HG03045 (cell line): ENCODE data around the gene GDF3.
"Not testable (repeated sequence)": the region's sequence is repeated elsewhere in the genome, so short reads cannot be mapped to it uniquely, and the experiment has no call there.

Experiments
- ATAC-seq: cut with Tn5 transposase; IDR thresholded peaks from one replicate; pipeline ENCODE4 v1.9.1; 2021; ENCODE audit warnings: mild to moderate bottlenecking, moderate library complexity; ENCODE audit not compliant: unreplicated experiment

The GDF3 gene

DNA sequence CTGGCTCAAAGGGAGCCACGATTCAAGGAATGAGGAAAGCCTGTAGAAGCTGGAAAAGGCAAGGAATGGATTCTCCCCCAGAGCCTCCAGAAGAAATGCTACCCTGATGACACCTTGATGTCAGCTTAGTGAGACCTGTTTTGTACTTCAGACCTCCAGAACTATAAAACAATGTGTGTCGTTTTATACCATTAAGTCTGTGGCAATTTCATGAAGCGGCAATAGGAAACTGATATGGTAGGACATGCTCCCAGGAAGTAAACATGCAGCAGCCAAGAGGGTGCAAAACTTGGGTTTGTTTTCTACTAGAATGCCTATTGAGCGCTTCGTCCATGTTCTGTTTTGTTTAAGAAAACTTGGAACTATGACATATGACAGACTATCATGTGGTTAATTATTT lies 27.4 kb downstream of the GDF3 start:
- no peak for ATAC-seq

DNA sequence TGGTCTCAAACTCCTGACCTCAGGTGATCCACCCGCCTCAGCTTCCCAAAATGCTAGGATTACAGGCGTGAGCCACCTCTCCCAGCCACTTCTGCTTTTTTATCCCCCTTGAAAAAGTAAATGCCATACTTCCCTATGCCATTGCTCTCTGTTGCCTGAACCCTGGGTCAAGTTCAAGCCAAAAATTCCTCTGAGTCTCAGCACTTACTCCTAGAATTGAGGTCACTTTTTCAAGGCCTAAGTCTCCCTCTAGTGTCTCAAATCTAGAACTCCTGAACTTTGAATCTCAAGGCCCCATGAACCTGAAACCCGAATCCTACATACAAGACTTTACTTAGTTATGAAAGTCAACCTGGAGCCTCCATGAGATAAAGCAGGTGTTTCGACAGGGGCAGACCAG lies 28.4 kb downstream of the GDF3 start:
- ATAC-seq, result no peak

DNA sequence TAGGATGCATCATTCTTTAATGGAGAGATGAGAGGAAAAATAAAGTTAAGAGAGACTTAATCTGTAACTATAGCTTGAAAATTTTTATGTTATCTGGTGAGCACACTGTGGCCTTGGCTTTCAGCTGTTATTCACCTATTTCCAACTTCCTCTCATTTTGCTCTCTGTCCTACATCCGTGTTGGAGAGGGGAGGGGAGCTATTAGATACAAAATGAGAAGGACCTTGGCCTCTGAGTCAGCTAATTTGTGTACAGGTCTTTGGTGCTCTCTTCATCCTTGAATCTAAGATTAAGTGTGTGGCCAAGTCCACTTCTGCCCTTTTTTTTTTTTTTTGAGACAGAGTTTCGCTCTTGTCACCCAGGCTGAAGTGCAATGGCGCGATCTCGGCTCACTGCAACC lies 29.0 kb downstream of the GDF3 start:
- no peak for ATAC-seq

DNA sequence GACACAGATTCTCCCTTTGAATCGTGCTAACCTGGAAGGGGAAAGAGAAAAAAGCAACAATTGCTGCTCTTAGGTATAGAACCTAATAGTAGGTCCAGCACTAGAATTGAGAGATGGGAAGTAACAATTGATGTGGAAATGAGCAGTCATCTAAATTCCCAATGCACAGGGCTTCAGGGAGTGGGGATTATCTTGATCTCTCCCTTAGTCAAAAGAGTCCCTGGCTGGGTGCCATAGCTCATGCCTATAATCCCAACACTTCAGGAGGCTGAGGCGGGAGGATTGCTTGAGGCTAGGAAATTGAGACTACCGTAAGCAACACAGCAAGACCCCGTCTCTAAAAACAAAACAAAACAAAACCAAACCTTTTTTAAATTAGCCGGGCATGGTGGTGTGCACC lies 33.8 kb downstream of the GDF3 start:
- no peak for ATAC-seq

DNA sequence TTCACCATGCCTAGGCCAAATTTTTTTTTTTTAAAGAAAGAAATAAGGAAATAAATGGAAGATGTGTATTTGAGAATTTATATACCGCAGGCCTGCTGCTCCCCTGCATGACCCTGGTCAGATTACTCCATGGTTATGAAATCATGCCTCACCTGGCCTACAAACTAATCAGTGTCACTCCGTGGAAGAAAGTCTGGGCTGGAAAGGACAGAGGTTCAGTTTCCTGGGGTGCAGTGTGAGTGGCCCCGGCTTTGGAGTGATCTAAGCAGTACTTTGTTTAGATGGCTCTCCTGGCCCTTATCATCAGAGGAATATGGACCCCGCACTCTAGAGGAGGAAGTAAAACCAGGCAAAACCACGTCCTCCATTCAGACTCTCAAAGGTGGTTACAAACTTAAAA lies 39.5 kb downstream of the GDF3 start:
- no peak for ATAC-seq

DNA sequence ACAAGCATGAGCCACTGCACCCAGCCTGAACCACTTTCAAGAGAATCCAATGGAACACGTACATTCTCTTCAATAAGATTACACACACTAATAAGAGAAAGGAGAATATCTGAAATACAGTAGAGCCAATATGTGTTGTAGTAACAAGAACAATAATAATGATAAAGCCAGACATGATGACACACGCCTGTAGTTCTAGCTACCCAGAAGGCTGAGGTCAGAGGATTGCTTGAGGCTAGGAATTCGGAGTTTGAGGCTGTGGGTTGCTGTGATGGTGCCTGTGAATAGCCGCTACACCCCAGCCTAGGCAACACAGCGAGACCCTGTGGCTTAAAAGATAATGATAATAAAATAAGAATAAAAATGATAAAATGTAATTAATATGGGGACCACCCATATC lies 45.5 kb downstream of the GDF3 start:
- ATAC-seq, result no peak

DNA sequence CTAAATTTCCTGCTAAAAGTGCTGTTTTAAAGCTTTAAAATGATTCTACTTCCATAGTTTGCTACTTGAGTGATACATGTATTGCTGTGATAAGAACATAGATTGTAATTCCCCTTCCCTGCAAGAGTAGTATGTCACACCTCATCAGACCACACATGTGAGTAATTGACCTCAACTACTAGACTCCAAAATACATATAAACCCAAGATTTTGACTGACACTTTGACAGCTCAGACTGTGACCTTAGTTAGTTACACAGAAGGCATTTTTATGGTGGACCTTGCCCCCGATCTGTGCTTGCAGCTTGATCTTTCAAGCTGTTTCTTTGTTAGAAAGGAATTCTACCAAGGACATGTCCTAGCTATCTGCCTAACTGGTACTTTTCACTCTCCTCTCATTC lies 48.5 kb downstream of the GDF3 start:
- no peak for ATAC-seq

DNA sequence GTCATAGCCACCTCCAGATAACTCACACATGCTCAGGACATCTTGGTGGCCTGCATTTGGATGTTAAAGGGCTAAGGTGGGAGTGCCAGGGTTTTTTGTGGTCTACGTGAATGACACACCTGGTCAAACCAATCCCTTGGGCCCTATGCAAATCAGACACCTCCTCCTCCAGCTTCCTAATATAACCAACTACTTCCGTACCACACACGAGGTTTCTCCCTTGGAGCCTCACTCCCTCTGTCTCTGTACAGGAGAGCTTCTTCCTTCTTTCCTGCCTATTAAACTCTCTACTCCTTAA lies 49.4 kb downstream of the GDF3 start:
- no peak for ATAC-seq

DNA sequence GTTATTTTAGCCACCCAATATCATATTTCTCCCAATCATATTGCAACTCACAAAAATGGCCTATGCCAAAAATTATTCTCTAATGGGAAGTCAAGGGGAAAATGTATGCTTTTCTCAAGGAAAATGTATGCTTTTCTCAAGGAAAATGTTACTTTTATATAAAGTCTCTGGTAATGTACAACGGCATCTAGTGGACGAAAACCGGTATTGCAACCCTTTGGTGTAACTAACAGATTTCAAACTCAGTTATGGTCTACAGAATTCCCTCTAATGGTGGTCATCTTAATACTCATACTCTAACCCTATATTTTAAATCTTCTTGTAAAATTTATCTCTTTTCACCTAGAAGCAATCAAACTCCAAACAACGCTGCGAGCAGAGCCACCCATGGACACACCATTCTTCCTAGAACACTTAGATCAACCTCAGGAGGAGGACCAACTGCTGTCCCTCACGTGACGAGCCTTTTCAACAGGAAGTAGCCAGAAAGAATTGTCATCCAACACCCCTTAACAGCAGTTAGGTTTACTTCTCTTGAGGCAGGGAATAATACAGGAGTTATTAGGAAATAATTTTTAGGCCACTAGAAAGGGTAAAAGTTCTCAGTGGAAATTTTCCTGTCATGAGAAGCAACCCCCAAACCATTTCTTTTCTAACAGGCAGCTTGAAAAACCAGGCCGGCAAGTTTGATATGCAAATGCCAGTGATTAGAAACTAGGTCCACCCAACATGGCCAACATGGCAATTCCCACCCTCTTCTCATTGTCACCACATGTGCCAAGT lies 50.0 kb downstream of the GDF3 start:
- no peak for ATAC-seq

DNA sequence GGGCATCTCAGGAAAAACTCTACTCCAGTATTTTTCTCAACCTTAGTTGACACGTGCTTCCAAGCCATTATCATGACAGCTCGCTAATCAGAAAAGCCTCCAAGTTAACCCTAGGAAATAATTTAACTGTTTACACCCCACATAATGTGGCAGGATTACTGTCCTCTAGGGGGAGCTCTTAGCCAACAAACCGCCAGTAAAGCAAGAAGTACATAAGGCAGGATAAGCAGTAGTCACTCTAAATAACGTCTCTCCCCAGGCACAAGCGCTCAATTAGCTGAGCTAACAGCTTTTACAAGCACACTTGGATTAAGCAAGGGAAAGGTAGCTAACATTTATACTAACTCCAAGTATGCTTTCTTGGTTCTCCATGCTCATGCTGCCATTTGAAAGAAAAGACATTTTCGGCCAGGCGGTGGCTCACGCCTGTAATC lies 52.7 kb downstream of the GDF3 start:
- ATAC-seq, result no peak

DNA sequence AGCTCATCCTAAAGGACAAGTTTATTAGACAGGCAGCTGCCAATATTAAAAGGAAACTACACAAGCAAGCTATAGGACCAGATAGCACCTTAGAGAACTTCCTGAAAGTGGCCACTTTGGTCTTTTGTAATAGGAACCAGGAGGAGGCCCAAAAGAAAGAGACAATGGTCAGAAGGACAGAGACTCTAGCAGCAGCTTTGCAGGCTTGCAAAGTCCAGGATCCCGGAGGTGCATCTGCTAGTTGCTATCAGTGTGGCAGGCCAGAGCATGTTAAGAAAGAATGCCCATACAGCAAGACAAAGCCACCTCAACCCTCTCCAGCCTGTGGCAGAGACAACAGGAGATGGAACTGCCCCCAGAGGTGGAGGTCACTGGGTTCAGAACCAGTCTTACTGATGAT lies 53.3 kb downstream of the GDF3 start:
- ATAC-seq, result no peak

DNA sequence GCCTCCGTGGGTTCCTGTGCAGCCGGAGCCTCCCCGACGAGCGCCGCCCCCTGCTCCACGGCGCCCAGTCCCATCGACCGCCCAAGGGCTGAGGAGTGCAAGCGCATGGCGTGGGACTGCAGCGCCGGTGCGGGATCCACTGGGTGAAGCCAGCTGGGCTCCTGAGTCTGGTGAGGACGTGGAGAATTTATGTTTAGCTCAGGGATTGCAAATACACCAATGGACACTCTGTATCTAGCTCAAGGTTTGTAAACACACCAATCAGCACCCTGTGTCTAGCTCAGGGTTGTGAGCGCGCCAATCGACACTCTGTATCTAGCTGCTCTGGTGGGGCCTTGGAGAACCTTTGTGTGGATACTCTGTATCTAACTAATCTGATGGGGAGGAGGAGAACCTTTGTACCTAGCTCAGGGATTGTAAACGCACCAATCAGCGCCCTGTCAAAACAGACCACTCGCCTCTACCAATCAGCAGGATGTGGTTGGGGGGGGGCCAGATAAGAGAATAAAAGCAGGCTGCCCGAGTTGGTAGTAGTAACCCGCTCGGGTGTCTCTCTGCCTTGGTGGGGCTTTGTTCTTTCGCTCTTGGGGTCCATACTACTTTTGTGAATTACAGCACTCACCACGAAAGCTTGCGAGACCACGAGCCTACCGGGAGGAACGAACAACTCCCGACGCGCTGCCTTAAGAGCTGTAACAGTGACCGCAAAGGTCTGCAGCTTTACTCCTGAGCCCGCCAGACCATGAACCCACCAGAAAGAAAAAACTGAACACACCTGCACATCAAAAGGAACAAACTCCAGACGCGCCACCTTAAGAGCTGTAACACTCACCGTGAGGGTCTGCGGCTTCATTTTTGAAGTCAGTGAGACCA lies 55.2 kb downstream of the GDF3 start:
- not testable (repeated sequence) for ATAC-seq
